HFF-Myc (cell line): ENCODE data around the gene CPB2.

Experiments used
- DNase-seq: peaks from one replicate; pipeline ENCODE4 v3.0.0-alpha.2; 2011; ENCODE audit warnings: low read depth; ENCODE audit errors: extremely low read depth
- H3K4me3 ChIP-seq: replicated peaks from 2 replicates; pipeline ENCODE4 v1.5.1; 2011; ENCODE audit warnings: low read depth, mild to moderate bottlenecking, control low read depth, low read length
- CTCF ChIP-seq: IDR thresholded peaks from 2 replicates; pipeline ENCODE4 v1.5.1; 2012; ENCODE audit warnings: mild to moderate bottlenecking, low read depth, low read length, control low read depth; ENCODE audit errors: missing control alignments

CPB2 gene

DNA sequence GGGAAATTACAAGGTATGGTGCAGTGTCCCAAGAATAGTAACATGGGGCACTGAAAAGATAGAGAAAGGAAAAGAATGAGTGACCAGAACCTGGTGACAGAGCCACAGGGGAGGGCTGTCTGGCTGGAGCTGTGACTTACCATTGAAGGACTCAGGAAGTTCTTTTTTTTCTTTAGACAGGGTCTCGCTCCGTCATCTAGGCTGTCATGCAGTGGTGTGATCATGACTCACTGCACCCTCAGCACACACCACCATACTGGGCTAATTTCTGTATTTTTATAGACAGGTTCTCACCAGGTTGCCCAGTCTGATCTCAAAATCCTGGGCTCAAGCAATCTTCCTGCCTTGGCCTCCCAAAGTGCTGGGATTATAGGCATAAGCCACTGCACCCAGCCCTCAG lies 8.8 kb upstream of the CPB2 start:
- no peak for TF ChIP-seq CTCF
- no peak overlapping the region for H3K4me3 ChIP-seq
- DNase-seq = no peak

GRCh38 chr13:46111151-46111550 lies 6.3 kb upstream of the CPB2 start:
- no peak for DNase-seq
- H3K4me3 ChIP-seq = no peak overlapping the region
- no peak for TF ChIP-seq CTCF

- TF ChIP-seq CTCF = no peak
- no peak for DNase-seq
- H3K4me3 ChIP-seq = no peak overlapping the region
These were observed 4.6 kb upstream of the CPB2 start for GRCh38 chr13:46109451-46109850.

DNA sequence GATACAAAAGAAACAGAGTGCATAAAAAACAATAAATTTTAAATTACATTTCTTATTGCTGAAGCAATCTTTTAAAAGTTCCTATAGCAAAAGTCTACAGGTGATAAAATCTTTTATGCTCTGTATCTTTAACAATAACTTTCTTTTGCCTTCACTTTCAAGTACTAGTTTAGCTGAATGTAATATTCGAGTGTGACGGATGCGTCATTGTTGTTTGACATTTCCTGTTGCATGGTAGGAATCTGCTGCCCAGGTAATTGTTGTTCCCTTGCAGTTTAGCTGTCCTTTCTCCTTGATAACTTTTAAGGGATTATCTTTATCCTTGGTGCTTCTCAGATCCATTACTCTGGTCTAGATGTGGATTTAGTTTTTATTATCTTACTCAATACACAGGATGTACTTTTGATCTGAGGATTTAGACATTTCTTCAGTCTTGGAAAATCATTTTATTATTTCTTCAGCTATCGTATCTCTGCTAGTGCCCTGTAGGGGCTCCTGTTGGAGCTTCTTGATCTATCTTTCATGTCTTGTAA lies 2.1 kb upstream of the CPB2 start:
- no peak overlapping the region for H3K4me3 ChIP-seq
- TF ChIP-seq CTCF = no peak
- DNase-seq = no peak

DNA sequence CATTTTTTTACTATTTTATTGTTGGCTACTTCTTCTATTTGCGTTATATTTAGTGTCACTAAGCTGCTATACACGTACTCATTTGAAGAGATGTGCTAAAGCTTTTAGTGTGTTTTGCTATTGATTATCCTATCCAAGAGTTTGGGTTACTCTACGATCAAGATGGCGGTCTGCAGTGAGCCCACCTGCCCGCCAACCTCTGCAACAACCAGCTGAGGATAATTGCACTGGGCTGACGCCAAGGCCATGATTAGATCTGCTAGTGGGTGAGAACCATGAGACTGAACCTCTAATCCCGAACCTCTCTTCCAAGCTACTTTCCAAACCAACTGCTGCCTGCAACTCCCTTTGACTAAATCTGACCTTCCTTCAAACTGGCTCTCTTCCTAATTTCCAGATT lies 1.8 kb downstream of the CPB2 start:
- no peak for TF ChIP-seq CTCF
- no peak overlapping the region for H3K4me3 ChIP-seq
- DNase-seq = no peak

DNA sequence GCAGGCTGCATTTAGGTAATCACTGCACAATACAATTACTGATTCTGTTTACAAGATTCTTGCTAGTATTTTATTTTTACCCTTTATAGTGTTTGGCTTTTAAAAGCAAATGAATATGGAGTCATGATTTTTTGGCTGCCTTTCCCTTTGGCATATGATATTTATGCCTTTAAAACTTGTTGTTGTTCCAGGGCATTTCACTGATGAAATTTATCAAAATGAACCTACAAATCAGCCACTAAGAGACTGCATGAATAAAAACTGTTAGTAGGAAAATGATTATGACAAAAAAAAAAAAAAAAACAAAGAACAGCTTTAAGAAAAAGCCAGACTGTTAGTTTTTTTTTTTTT lies 2.6 kb downstream of the CPB2 start:
- H3K4me3 ChIP-seq = no peak overlapping the region
- DNase-seq = no peak
- TF ChIP-seq CTCF = no peak
